ENCODE data around the gene CREBZF.

GRCh38 chr11:85709941-85710702, 45.2 kb upstream of the CREBZF start:
- no peak for TF ChIP-seq POLR2A (IDR thresholded peaks at IDR 0.05)
- TF ChIP-seq POLR2AphosphoS5 (IDR thresholded peaks at IDR 0.05): no peak
- TF ChIP-seq EP300 (IDR thresholded peaks at IDR 0.05): no peak
- TF ChIP-seq, protein P1, sequence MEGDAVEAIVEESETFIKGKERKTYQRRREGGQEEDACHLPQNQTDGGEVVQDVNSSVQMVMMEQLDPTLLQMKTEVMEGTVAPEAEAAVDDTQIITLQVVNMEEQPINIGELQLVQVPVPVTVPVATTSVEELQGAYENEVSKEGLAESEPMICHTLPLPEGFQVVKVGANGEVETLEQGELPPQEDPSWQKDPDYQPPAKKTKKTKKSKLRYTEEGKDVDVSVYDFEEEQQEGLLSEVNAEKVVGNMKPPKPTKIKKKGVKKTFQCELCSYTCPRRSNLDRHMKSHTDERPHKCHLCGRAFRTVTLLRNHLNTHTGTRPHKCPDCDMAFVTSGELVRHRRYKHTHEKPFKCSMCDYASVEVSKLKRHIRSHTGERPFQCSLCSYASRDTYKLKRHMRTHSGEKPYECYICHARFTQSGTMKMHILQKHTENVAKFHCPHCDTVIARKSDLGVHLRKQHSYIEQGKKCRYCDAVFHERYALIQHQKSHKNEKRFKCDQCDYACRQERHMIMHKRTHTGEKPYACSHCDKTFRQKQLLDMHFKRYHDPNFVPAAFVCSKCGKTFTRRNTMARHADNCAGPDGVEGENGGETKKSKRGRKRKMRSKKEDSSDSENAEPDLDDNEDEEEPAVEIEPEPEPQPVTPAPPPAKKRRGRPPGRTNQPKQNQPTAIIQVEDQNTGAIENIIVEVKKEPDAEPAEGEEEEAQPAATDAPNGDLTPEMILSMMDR (IDR thresholded peaks at IDR 0.05): no peak

Data from suprapubic skin (tissue), 4 donors.